HL-60/S4 (cell line): ENCODE measurements around the gene SPOCK1.

Source experiments
- in situ Hi-C: fragments of 300-500 bp; cut with MboI; formaldehyde crosslinking; loops from 2 replicates; pipeline ENCODE4 v1.14.3; 2022; ENCODE audit warnings: low sequenced_read_pairs

Gene SPOCK1

GRCh38 chr5:137126829-137127228 lies 372.3 kb downstream of the SPOCK1 start:
- in situ Hi-C loops: no loop called here

- in situ Hi-C loops: no loop called here
Measured at GRCh38 chr5:137122558-137122957, 376.6 kb downstream of the SPOCK1 start.

- in situ Hi-C loops: no loop called here
Measured at GRCh38 chr5:137122075-137122474, 377.1 kb downstream of the SPOCK1 start.

- in situ Hi-C loops: no loop called here
Measured at GRCh38 chr5:137119321-137119720, 379.8 kb downstream of the SPOCK1 start.

- in situ Hi-C loops: no loop called here
Measured at GRCh38 chr5:137118629-137119028, 380.5 kb downstream of the SPOCK1 start.

- in situ Hi-C loops: no loop called here
Measured at GRCh38 chr5:137115152-137115551, 384.0 kb downstream of the SPOCK1 start.

- in situ Hi-C loops: no loop called here
Measured at GRCh38 chr5:137114529-137114928, 384.6 kb downstream of the SPOCK1 start.

- in situ Hi-C loops: no loop called here
Measured at GRCh38 chr5:137113939-137114338, 385.2 kb downstream of the SPOCK1 start.

GRCh38 chr5:137113161-137113560 lies 386.0 kb downstream of the SPOCK1 start:
- in situ Hi-C loops: no loop called here

- in situ Hi-C loops: no loop called here
Measured at GRCh38 chr5:137105351-137106035, 393.6 kb downstream of the SPOCK1 start.

GRCh38 chr5:137101544-137101943 lies 397.6 kb downstream of the SPOCK1 start:
- in situ Hi-C loops: no loop called here

- in situ Hi-C loops: no loop called here
Measured at GRCh38 chr5:137099651-137100050, 399.5 kb downstream of the SPOCK1 start.

GRCh38 chr5:137098663-137099062 lies 400.5 kb downstream of the SPOCK1 start:
- in situ Hi-C loops: no loop called here

- in situ Hi-C loops: no loop called here
Measured at GRCh38 chr5:137098238-137098637, 400.9 kb downstream of the SPOCK1 start.

GRCh38 chr5:137097203-137097602 lies 401.9 kb downstream of the SPOCK1 start:
- in situ Hi-C loops: no loop called here

GRCh38 chr5:137096149-137097103 lies 402.7 kb downstream of the SPOCK1 start:
- in situ Hi-C loops: no loop called here

GRCh38 chr5:137095597-137095996 lies 403.5 kb downstream of the SPOCK1 start:
- in situ Hi-C loops: no loop called here

- in situ Hi-C loops: no loop called here
Measured at GRCh38 chr5:137092831-137093230, 406.3 kb downstream of the SPOCK1 start.

- in situ Hi-C loops: no loop called here
Measured at GRCh38 chr5:137091472-137091871, 407.7 kb downstream of the SPOCK1 start.

GRCh38 chr5:137090721-137091120 lies 408.4 kb downstream of the SPOCK1 start:
- in situ Hi-C loops: no loop called here

- in situ Hi-C loops: no loop called here
Measured at GRCh38 chr5:137090151-137090550, 409.0 kb downstream of the SPOCK1 start.

- in situ Hi-C loops: no loop called here
Measured at GRCh38 chr5:137088175-137088574, 411.0 kb downstream of the SPOCK1 start.
